Right renal cortex interstitium (tissue), 3 donors: ENCODE data around the gene CDX2. TPM values are rescaled to one million over a fixed set of nuclear protein-coding genes. Genes with fewer than 3 reads are reported as not detected.

Experiments used
- DNase-seq, 3 donors: peaks; one replicate each; pipeline ENCODE4 v3.0.0-alpha.2; 2013; ENCODE audit warnings: low read depth in 3 of 3, low spot score in 2 of 3
- polyA plus RNA-seq, 3 donors: library from polyadenylated mRNA; unstranded; fragments of 120-200 nt; gene quantifications; one replicate each; pipeline ENCODE4 v1.2.1, GENCODE V29; 2013; ENCODE audit not compliant: insufficient read length in 3 of 3

The CDX2 gene
- polyA plus RNA-seq, 3 donors = not detected

- no peak for DNase-seq
Observed at GRCh38 chr13:27933580-27934328, 35.4 kb downstream of the CDX2 start.

GRCh38 chr13:27933118-27933517 is 36.0 kb downstream of the CDX2 start:
- DNase-seq = no peak

GRCh38 chr13:27929868-27930267 is 39.2 kb downstream of the CDX2 start:
- DNase-seq = no peak

GRCh38 chr13:27928805-27929753 is 40.0 kb downstream of the CDX2 start:
- no peak for DNase-seq

- DNase-seq = no peak
Observed at GRCh38 chr13:27928353-27928804, 40.7 kb downstream of the CDX2 start.

GRCh38 chr13:27927444-27928352 is 41.4 kb downstream of the CDX2 start:
- DNase-seq = no peak

- no peak for DNase-seq
Observed at GRCh38 chr13:27926644-27927434, 42.3 kb downstream of the CDX2 start.

GRCh38 chr13:27925220-27925991 is 43.7 kb downstream of the CDX2 start:
- no peak for DNase-seq

- DNase-seq = no peak
Observed at GRCh38 chr13:27924529-27925141, 44.5 kb downstream of the CDX2 start.

GRCh38 chr13:27923794-27924528 is 45.2 kb downstream of the CDX2 start:
- DNase-seq = no peak

GRCh38 chr13:27922883-27923612 is 46.1 kb downstream of the CDX2 start:
- DNase-seq = no peak

GRCh38 chr13:27921961-27922882 is 46.9 kb downstream of the CDX2 start:
- no peak for DNase-seq

GRCh38 chr13:27921421-27921960 is 47.6 kb downstream of the CDX2 start:
- no peak for DNase-seq

GRCh38 chr13:27920677-27921420 is 48.3 kb downstream of the CDX2 start:
- no peak for DNase-seq
